Progenitor cell of endocrine pancreas (in vitro differentiated cells): ENCODE measurements around the gene JUN. TPM values are rescaled to one million over a fixed set of nuclear protein-coding genes. Genes with fewer than 3 reads are reported as not detected.
A peak's percentile ranks its signal among the peaks of the same experiment; 100 is the strongest.

Experiments used
- DNase-seq: peaks from one replicate; pipeline ENCODE4 v3.0.0; 2021; ENCODE audit warnings: low spot score; ENCODE audit not compliant: unreplicated experiment
- H3K27ac Mint-ChIP-seq: 2 replicates; pipeline ENCODE4 v1.8.0; 2021; ENCODE audit warnings: mild to moderate bottlenecking, moderate library complexity, mixed read lengths
- H3K27me3 Mint-ChIP-seq: 2 replicates; pipeline ENCODE4 v1.8.0; 2021; ENCODE audit warnings: mixed read lengths
- H3K36me3 Mint-ChIP-seq: 2 replicates; pipeline ENCODE4 v1.8.0; 2022; ENCODE audit warnings: mixed read lengths; ENCODE audit not compliant: insufficient read depth
- H3K4me1 Mint-ChIP-seq: 2 replicates; pipeline ENCODE4 v1.8.0; 2021; ENCODE audit warnings: low read depth, mixed read lengths
- H3K4me3 Mint-ChIP-seq: 2 replicates; pipeline ENCODE4 v1.8.0; 2021; ENCODE audit warnings: low read depth, mild to moderate bottlenecking, moderate library complexity, mixed read lengths
- H3K9me3 Mint-ChIP-seq: 2 replicates; pipeline ENCODE4 v1.8.0; 2021; ENCODE audit warnings: low read depth, mixed read lengths
- CTCF ChIP-seq: fragments of 200-600 bp; sonication (generic); IDR thresholded peaks from one replicate; pipeline ENCODE4 v1.5.0; 2021; ENCODE audit warnings: antibody characterized with exemption, mild to moderate bottlenecking; ENCODE audit not compliant: unreplicated experiment
- total RNA-seq: library from RNA; stranded (reverse); gene quantifications from 2 replicates; pipeline ENCODE4 v1.2.1, GENCODE V29; 2021

JUN gene
- total RNA-seq, 1 donor from 2014 or later: 107 TPM

- peak overlapping the region; percentile 57 for H3K27ac Mint-ChIP-seq
Observed at GRCh38 chr1:58780836-58781452, 2.9 kb downstream of the JUN start.

GRCh38 chr1:58780411-58780810 lies 3.4 kb downstream of the JUN start:
- peak overlapping the region; percentile 98 for H3K4me3 Mint-ChIP-seq
- DNase-seq: no peak
- peaks cover 17% of the 10 kb centered on the region for H3K36me3 Mint-ChIP-seq
- H3K9me3 Mint-ChIP-seq: no peaks in the 10 kb centered on the region
- peaks cover 25% of the 10 kb centered on the region for H3K4me1 Mint-ChIP-seq
- no peak for TF ChIP-seq CTCF
- no peaks in the 10 kb centered on the region for H3K27me3 Mint-ChIP-seq
- H3K27ac Mint-ChIP-seq: peak overlapping the region; percentile 76

More at GRCh38 chr1:58780836-58781452, 2.9 kb downstream of the JUN start:
- TF ChIP-seq CTCF: no peak
- H3K36me3 Mint-ChIP-seq: peaks cover 17% of the 10 kb centered on the region
- H3K4me1 Mint-ChIP-seq: peaks cover 25% of the 10 kb centered on the region
- no peak for DNase-seq
- H3K27me3 Mint-ChIP-seq: no peaks in the 10 kb centered on the region
- no peaks in the 10 kb centered on the region for H3K9me3 Mint-ChIP-seq
- peak overlapping the region; percentile 98 for H3K4me3 Mint-ChIP-seq

GRCh38 chr1:58779801-58780382 lies 4.0 kb downstream of the JUN start:
- Mint-ChIP-seq H3K36me3 (peaks cover 17% of the 10 kb centered on the region), H3K4me3 (peak overlapping the region; percentile 98), H3K9me3 (no peaks in the 10 kb centered on the region), H3K27me3 (no peaks in the 10 kb centered on the region), H3K4me1 (peaks cover 25% of the 10 kb centered on the region), H3K27ac (peak overlapping the region; percentile 76)
- TF ChIP-seq CTCF: no peak
- DNase-seq: no peak

- no peak for DNase-seq
- Mint-ChIP-seq H3K9me3 (no peaks in the 10 kb centered on the region), H3K36me3 (peaks cover 17% of the 10 kb centered on the region), H3K4me1 (peaks cover 25% of the 10 kb centered on the region), H3K27ac (peak overlapping the region; percentile 76), H3K4me3 (no peak overlapping the region), H3K27me3 (no peaks in the 10 kb centered on the region)
- no peak for TF ChIP-seq CTCF
Observed at GRCh38 chr1:58779059-58779754, 4.6 kb downstream of the JUN start.

GRCh38 chr1:58778385-58779000 lies 5.4 kb downstream of the JUN start:
- no peak for TF ChIP-seq CTCF
- H3K27ac Mint-ChIP-seq: peak overlapping the region; percentile 62
- H3K36me3 Mint-ChIP-seq: peaks cover 16% of the 10 kb centered on the region
- no peaks in the 10 kb centered on the region for H3K9me3 Mint-ChIP-seq
- no peaks in the 10 kb centered on the region for H3K27me3 Mint-ChIP-seq
- no peak for DNase-seq
- peaks cover 26% of the 10 kb centered on the region for H3K4me1 Mint-ChIP-seq
- H3K4me3 Mint-ChIP-seq: no peak overlapping the region
